Cardiac fibroblast (primary cell): ENCODE measurements around the gene HAPLN2.

ENCODE experiments used
- DNase-seq, 2 donors: peaks; one replicate each; pipeline versions ENCODE4 v3.0.0 to v3.0.0-alpha.2; 2010; ENCODE audit warnings: low read depth in 2 of 2
- H3K4me3 ChIP-seq, 2 donors: replicated peaks in 1 of 2; 1 replicate in 1 of 2; 2 replicates in 1 of 2; pipeline ENCODE4 v1.5.1; 2011; ENCODE audit warnings: low read depth in 2 of 2, low read length in 2 of 2, mild to moderate bottlenecking in 2 of 2, moderate library complexity in 1 of 2
- TF ChIP-seq, protein P1 (sequence below): IDR thresholded peaks from one replicate; pipeline ENCODE4 v1.5.1; 2011; ENCODE audit warnings: low read depth, mild to moderate bottlenecking, low read length, inconsistent platforms

HAPLN2 gene

DNA sequence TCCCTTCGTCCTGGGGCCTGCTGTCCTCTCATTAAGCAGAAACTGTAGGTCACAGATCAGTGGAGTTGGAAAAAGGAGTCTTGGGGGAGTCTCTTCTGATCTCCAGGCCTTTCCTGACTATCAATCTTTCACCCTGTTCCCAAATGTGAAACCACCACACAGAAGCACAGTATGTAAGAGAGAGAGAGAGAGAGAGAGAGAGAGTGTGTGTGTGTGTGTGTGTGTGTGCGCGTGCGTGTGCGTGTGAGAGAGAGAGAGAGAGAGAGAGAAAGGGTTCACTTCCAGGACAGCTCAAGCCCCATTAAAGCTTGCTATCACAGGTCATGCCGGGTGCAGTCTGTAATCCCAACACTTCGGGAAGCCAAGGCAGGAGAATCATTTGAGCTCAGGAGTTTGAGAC is 41.2 kb upstream of the HAPLN2 start:
- TF ChIP-seq, protein P1, sequence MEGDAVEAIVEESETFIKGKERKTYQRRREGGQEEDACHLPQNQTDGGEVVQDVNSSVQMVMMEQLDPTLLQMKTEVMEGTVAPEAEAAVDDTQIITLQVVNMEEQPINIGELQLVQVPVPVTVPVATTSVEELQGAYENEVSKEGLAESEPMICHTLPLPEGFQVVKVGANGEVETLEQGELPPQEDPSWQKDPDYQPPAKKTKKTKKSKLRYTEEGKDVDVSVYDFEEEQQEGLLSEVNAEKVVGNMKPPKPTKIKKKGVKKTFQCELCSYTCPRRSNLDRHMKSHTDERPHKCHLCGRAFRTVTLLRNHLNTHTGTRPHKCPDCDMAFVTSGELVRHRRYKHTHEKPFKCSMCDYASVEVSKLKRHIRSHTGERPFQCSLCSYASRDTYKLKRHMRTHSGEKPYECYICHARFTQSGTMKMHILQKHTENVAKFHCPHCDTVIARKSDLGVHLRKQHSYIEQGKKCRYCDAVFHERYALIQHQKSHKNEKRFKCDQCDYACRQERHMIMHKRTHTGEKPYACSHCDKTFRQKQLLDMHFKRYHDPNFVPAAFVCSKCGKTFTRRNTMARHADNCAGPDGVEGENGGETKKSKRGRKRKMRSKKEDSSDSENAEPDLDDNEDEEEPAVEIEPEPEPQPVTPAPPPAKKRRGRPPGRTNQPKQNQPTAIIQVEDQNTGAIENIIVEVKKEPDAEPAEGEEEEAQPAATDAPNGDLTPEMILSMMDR = no peak
- DNase-seq = no peak

GRCh38 chr1:156579472-156579871 is 39.7 kb upstream of the HAPLN2 start, which contains the start of gene TTC24:
TTC24 (plus strand) TSS chr1:156579723; CDS start chr1:156581365, 1,642 bp downstream.
- TF ChIP-seq, protein P1 = no peak
- no peak for DNase-seq
- H3K4me3 ChIP-seq = no peak within 1 kb of the TSS

More for the DNA sequence above, 41.2 kb upstream of the HAPLN2 start:
- H3K4me3 ChIP-seq = no peak overlapping the region

- TF ChIP-seq, protein P1 = no peak
- no peak for DNase-seq
- H3K4me3 ChIP-seq = no peak overlapping the region
Measured at GRCh38 chr1:156581661-156582387, 37.4 kb upstream of the HAPLN2 start.

DNA sequence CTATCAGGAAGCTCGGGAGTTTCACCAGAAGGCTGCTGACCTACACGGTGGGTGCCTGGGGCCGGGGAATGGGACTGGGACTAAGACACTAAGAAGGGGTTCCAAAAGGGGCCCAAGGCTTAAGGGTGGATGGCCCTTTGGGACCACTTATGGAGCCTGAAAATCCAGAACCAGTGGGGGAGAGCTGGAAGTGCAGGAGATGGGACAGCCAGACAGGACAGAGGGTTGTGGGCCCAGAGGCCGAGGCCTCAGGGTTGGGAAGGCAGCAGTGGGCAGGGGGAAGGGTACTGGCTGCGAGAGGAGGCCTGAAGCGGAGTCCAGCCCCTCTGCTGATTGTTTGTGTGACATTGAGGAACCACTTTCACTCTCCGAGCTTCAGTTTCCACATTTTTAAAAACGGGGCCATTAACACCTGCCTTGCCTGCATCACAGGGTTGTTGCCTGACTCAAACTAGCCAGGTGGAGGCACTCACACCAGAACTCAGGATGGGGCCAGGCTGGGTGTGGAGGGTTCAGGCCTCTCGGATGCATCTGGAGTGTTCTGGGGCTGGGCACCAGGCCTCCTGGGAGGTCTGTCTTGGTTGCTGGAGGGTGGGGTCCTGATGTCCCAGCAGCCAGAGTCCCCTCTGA is 36.7 kb upstream of the HAPLN2 start:
- DNase-seq = no peak
- H3K4me3 ChIP-seq = no peak overlapping the region
- TF ChIP-seq, protein P1 = no peak

GRCh38 chr1:156583821-156584622 is 35.2 kb upstream of the HAPLN2 start:
- no peak overlapping the region for H3K4me3 ChIP-seq
- TF ChIP-seq, protein P1 = peak; percentile 89
- DNase-seq = peak; percentile 92 to 93

GRCh38 chr1:156584813-156585212 is 34.4 kb upstream of the HAPLN2 start:
- H3K4me3 ChIP-seq = no peak overlapping the region
- TF ChIP-seq, protein P1 = peak; percentile 10
- no peak for DNase-seq
